Effector memory CD8-positive, alpha-beta T cell (primary cell): ENCODE measurements around the gene VCPKMT.
A peak's percentile ranks its signal among the peaks of the same experiment; 100 is the strongest.
"Not testable (repeated sequence)": the region's sequence is repeated elsewhere in the genome, so short reads cannot be mapped to it uniquely, and the experiment has no call there.

Source experiments
- ATAC-seq: fragments of 150-1000 bp; cut with Tn5 transposase; replicated peaks from 2 replicates; pipeline ENCODE4 v1.10.0; 2021; ENCODE audit warnings: mild to moderate bottlenecking, moderate library complexity
- DNase-seq, 3 experiments: peaks; one replicate each; pipeline ENCODE4 v3.0.0; 2021
- H3K27ac Mint-ChIP-seq, 2 donors: one replicate each; pipeline ENCODE4 v1.8.0; 2022; ENCODE audit warnings: mild to moderate bottlenecking in 2 of 2, mixed read lengths in 2 of 2, moderate library complexity in 2 of 2
- H3K27me3 Mint-ChIP-seq, 2 donors: one replicate each; pipeline ENCODE4 v1.8.0; 2022; ENCODE audit warnings: mixed read lengths in 2 of 2
- H3K36me3 Mint-ChIP-seq: one replicate; pipeline ENCODE4 v1.8.0; 2022; ENCODE audit warnings: mild to moderate bottlenecking, moderate library complexity, mixed read lengths; ENCODE audit not compliant: insufficient read depth
- H3K4me1 Mint-ChIP-seq, 2 donors: one replicate each; pipeline ENCODE4 v1.8.0; 2022; ENCODE audit warnings: low read depth in 2 of 2, mixed read lengths in 2 of 2
- H3K4me3 Mint-ChIP-seq, 2 donors: one replicate each; pipeline ENCODE4 v1.8.0; 2022; ENCODE audit warnings: mild to moderate bottlenecking in 2 of 2, mixed read lengths in 2 of 2, moderate library complexity in 2 of 2
- H3K9me3 Mint-ChIP-seq, 2 donors: one replicate each; pipeline ENCODE4 v1.8.0; 2022; ENCODE audit warnings: mixed read lengths in 2 of 2

VCPKMT gene

GRCh38 chr14:50087341-50088116 lies 28.8 kb downstream of the VCPKMT start:
- H3K4me3 Mint-ChIP-seq = peak overlapping the region; percentile 43 to 71
- ATAC-seq (no peak), DNase-seq (no peak)
- peaks cover 46 to 50% of the 10 kb centered on the region in 2 donors for H3K4me1 Mint-ChIP-seq
- H3K9me3 Mint-ChIP-seq = no peaks in the 10 kb centered on the region
- H3K36me3 Mint-ChIP-seq = peaks cover 23% of the 10 kb centered on the region
- H3K27ac Mint-ChIP-seq = peak overlapping the region; percentile 72 to 80
- H3K27me3 Mint-ChIP-seq = no peaks in the 10 kb centered on the region

- Mint-ChIP-seq H3K4me1 (peaks cover 54 to 61% of the 10 kb centered on the region in 2 donors), H3K27me3 (no peaks in the 10 kb centered on the region), H3K9me3 (no peaks in the 10 kb centered on the region), H3K4me3 (peak overlapping the region; percentile 63 to 65), H3K36me3 (peaks cover 28% of the 10 kb centered on the region), H3K27ac (peak overlapping the region; percentile 88 to 96)
- ATAC-seq (no peak), DNase-seq (no peak)
Observed at GRCh38 chr14:50086321-50086711, 30.1 kb downstream of the VCPKMT start.

GRCh38 chr14:50085570-50086320 lies 30.6 kb downstream of the VCPKMT start:
- peaks cover 28% of the 10 kb centered on the region for H3K36me3 Mint-ChIP-seq
- peak overlapping the region; percentile 88 to 96 for H3K27ac Mint-ChIP-seq
- ATAC-seq = peak; percentile 14

GRCh38 chr14:50084666-50085065 lies 31.7 kb downstream of the VCPKMT start:
- peaks cover 54 to 62% of the 10 kb centered on the region in 2 donors for H3K4me1 Mint-ChIP-seq
- H3K27ac Mint-ChIP-seq = peak overlapping the region; percentile 88 to 96
- H3K4me3 Mint-ChIP-seq = peak overlapping the region; percentile 63 to 65
- H3K9me3 Mint-ChIP-seq = no peaks in the 10 kb centered on the region
- H3K27me3 Mint-ChIP-seq = no peaks in the 10 kb centered on the region
- H3K36me3 Mint-ChIP-seq = peaks cover 28% of the 10 kb centered on the region
- DNase-seq = no peak
- ATAC-seq = no peak

More at GRCh38 chr14:50085570-50086320, 30.6 kb downstream of the VCPKMT start:
- DNase-seq = peak in 2 of 3 experiments; percentile 19 to 36
- H3K9me3 Mint-ChIP-seq = no peaks in the 10 kb centered on the region
- H3K4me1 Mint-ChIP-seq = peaks cover 54 to 62% of the 10 kb centered on the region in 2 donors
- no peaks in the 10 kb centered on the region for H3K27me3 Mint-ChIP-seq
- H3K4me3 Mint-ChIP-seq = peak overlapping the region; percentile 63 to 65

GRCh38 chr14:50083467-50084337 lies 32.7 kb downstream of the VCPKMT start:
- H3K27me3 Mint-ChIP-seq = no peaks in the 10 kb centered on the region
- peak overlapping the region; percentile 52 to 63 for H3K4me3 Mint-ChIP-seq
- H3K27ac Mint-ChIP-seq = peak overlapping the region; percentile 88 to 96

GRCh38 chr14:50082784-50083466 lies 33.4 kb downstream of the VCPKMT start:
- H3K36me3 Mint-ChIP-seq = peaks cover 28% of the 10 kb centered on the region
- no peaks in the 10 kb centered on the region for H3K9me3 Mint-ChIP-seq
- peak; percentile 80 to 81 (median 81) for DNase-seq
- peak overlapping the region; percentile 88 to 96 for H3K27ac Mint-ChIP-seq
- H3K4me1 Mint-ChIP-seq = peaks cover 48 to 59% of the 10 kb centered on the region in 2 donors
- H3K27me3 Mint-ChIP-seq = no peaks in the 10 kb centered on the region
- H3K4me3 Mint-ChIP-seq = peak overlapping the region; percentile 46 to 52
- ATAC-seq = peak; percentile 79

More at GRCh38 chr14:50083467-50084337, 32.7 kb downstream of the VCPKMT start:
- Mint-ChIP-seq H3K36me3 (peaks cover 28% of the 10 kb centered on the region), H3K4me1 (peaks cover 52 to 62% of the 10 kb centered on the region in 2 donors), H3K9me3 (no peaks in the 10 kb centered on the region)
- DNase-seq (peak; percentile 22 to 35 (median 31)), ATAC-seq (peak; percentile 29)

GRCh38 chr14:50082308-50082742 lies 34.0 kb downstream of the VCPKMT start:
- Mint-ChIP-seq H3K27me3 (no peaks in the 10 kb centered on the region), H3K4me3 (peak overlapping the region; percentile 46 to 52), H3K4me1 (peaks cover 42 to 56% of the 10 kb centered on the region in 2 donors), H3K36me3 (peaks cover 28% of the 10 kb centered on the region), H3K9me3 (no peaks in the 10 kb centered on the region), H3K27ac (peak overlapping the region; percentile 88 to 96)
- ATAC-seq (peak; percentile 66), DNase-seq (peak; percentile 69 to 77 (median 73))

GRCh38 chr14:50079103-50079502 lies 37.3 kb downstream of the VCPKMT start:
- not testable (repeated sequence) for DNase-seq, ATAC-seq, H3K4me3 Mint-ChIP-seq, H3K27me3 Mint-ChIP-seq, H3K9me3 Mint-ChIP-seq
- H3K27ac Mint-ChIP-seq = peak overlapping the region in 1 of 2 donors; percentile 19
- H3K36me3 Mint-ChIP-seq = peaks cover 15% of the 10 kb centered on the region
- peaks cover 29 to 43% of the 10 kb centered on the region in 2 donors for H3K4me1 Mint-ChIP-seq

GRCh38 chr14:50073663-50074062 lies 42.7 kb downstream of the VCPKMT start:
- H3K36me3 Mint-ChIP-seq, H3K27ac Mint-ChIP-seq, H3K4me3 Mint-ChIP-seq, H3K27me3 Mint-ChIP-seq, DNase-seq, ATAC-seq, H3K9me3 Mint-ChIP-seq: not testable (repeated sequence)
- peaks cover 8 to 33% of the 10 kb centered on the region in 2 donors for H3K4me1 Mint-ChIP-seq

- DNase-seq (no peak), ATAC-seq (no peak)
- Mint-ChIP-seq H3K27ac (no peak overlapping the region), H3K4me1 (peaks cover 9 to 28% of the 10 kb centered on the region in 2 donors), H3K9me3 (no peaks in the 10 kb centered on the region), H3K27me3 (no peaks in the 10 kb centered on the region), H3K36me3 (no peaks in the 10 kb centered on the region), H3K4me3 (no peak overlapping the region)
Observed at GRCh38 chr14:50072395-50072794, 44.0 kb downstream of the VCPKMT start.

GRCh38 chr14:50070840-50071548 lies 45.4 kb downstream of the VCPKMT start:
- Mint-ChIP-seq H3K9me3 (no peaks in the 10 kb centered on the region), H3K27me3 (no peaks in the 10 kb centered on the region), H3K4me3 (no peak overlapping the region), H3K36me3 (peaks cover 1% of the 10 kb centered on the region), H3K27ac (peak overlapping the region; percentile 63 to 87), H3K4me1 (peaks cover 3 to 28% of the 10 kb centered on the region in 2 donors)
- DNase-seq = no peak
- no peak for ATAC-seq

GRCh38 chr14:50070230-50070629 lies 46.1 kb downstream of the VCPKMT start:
- H3K27ac Mint-ChIP-seq = no peak overlapping the region
- H3K4me1 Mint-ChIP-seq = peaks cover 10 to 34% of the 10 kb centered on the region in 2 donors

More at GRCh38 chr14:50070230-50070629, 46.1 kb downstream of the VCPKMT start:
- ATAC-seq (no peak), DNase-seq (no peak)
- Mint-ChIP-seq H3K9me3 (no peaks in the 10 kb centered on the region), H3K27me3 (no peaks in the 10 kb centered on the region), H3K36me3 (peaks cover 2% of the 10 kb centered on the region), H3K4me3 (no peak overlapping the region)
